Small intestine (tissue), 7 donors: ENCODE data around the gene METTL9. TPM values are rescaled to one million over a fixed set of nuclear protein-coding genes. Genes with fewer than 3 reads are reported as not detected.

Experiments
- DNase-seq, 2 donors: peaks; one replicate each; pipeline versions ENCODE4 v3.0.0 to v3.0.0-alpha.2; 2013
- FAIRE-seq: peaks from 2 replicates; lab custom pipeline; 2012; peaks lifted over from hg19 to GRCh38; lab: Jason Lieb, UNC
- H3K27ac ChIP-seq, 3 donors: one replicate each; pipeline ENCODE4 v1.5.1; 2013; ENCODE audit warnings: low read length in 2 of 3, mild to moderate bottlenecking in 2 of 3, control low read depth in 1 of 3, inconsistent platforms in 1 of 3, low read depth in 1 of 3, moderate library complexity in 1 of 3
- H3K27me3 ChIP-seq, 3 donors: one replicate each; pipeline ENCODE4 v1.6.1; 2013; ENCODE audit warnings: low read length in 3 of 3, inconsistent platforms in 1 of 3; ENCODE audit not compliant: control insufficient read depth in 3 of 3, insufficient read depth in 3 of 3
- H3K36me3 ChIP-seq, 3 donors: one replicate each; pipeline ENCODE4 v1.6.1; 2013; ENCODE audit warnings: low read length in 3 of 3, inconsistent platforms in 1 of 3, low read depth in 1 of 3, mild to moderate bottlenecking in 1 of 3, moderate library complexity in 1 of 3; ENCODE audit not compliant: control insufficient read depth in 3 of 3, insufficient read depth in 2 of 3
- H3K4me1 ChIP-seq, 3 donors: one replicate each; pipeline ENCODE4 v1.6.1; 2013; ENCODE audit warnings: low read length in 2 of 3, inconsistent platforms in 1 of 3, low read depth in 1 of 3, mild to moderate bottlenecking in 1 of 3, moderate library complexity in 1 of 3; ENCODE audit not compliant: control insufficient read depth in 3 of 3, insufficient read depth in 2 of 3
- H3K4me3 ChIP-seq, 3 donors: one replicate each; pipeline ENCODE4 v1.5.1; 2013; ENCODE audit warnings: low read length in 3 of 3, control low read depth in 1 of 3, inconsistent platforms in 1 of 3, low read depth in 1 of 3, mild to moderate bottlenecking in 1 of 3, moderate library complexity in 1 of 3
- H3K9me3 ChIP-seq, 2 donors: one replicate each; pipeline ENCODE4 v1.6.1; 2013; ENCODE audit warnings: low read depth in 1 of 2, low read length in 1 of 2; ENCODE audit not compliant: control insufficient read depth in 2 of 2, insufficient read depth in 1 of 2
- whole genome bisulfite sequencing, 3 donors: extraction: QIAGEN DNeasy Blood & Tissue Kit; methylation state at CpG; one replicate each; pipeline ENCODE4 v1.1.7; 2013; 5-methylcytosine and 5-hydroxymethylcytosine counted together
- polyA plus RNA-seq, 4 donors: library from polyadenylated mRNA; stranded (reverse) in 3 of 4; unstranded in 1 of 4; fragments of 200-250 nt in 3 of 4; fragments of 120-200 nt in 1 of 4; gene quantifications; one replicate each; pipeline versions ENCODE4 v1.2.1 to v1.2.3, GENCODE V29; 2013
- donor health status: healthy with polysubstance abuse.
- donor health status: control.
- donor health status: control.
- donor health status: Bipolar disorder and iron deficiency.
- donor health status: healthy.

METTL9 gene
- polyA plus RNA-seq, 4 donors, result 38.7 to 171 (median 61.0) TPM

DNA sequence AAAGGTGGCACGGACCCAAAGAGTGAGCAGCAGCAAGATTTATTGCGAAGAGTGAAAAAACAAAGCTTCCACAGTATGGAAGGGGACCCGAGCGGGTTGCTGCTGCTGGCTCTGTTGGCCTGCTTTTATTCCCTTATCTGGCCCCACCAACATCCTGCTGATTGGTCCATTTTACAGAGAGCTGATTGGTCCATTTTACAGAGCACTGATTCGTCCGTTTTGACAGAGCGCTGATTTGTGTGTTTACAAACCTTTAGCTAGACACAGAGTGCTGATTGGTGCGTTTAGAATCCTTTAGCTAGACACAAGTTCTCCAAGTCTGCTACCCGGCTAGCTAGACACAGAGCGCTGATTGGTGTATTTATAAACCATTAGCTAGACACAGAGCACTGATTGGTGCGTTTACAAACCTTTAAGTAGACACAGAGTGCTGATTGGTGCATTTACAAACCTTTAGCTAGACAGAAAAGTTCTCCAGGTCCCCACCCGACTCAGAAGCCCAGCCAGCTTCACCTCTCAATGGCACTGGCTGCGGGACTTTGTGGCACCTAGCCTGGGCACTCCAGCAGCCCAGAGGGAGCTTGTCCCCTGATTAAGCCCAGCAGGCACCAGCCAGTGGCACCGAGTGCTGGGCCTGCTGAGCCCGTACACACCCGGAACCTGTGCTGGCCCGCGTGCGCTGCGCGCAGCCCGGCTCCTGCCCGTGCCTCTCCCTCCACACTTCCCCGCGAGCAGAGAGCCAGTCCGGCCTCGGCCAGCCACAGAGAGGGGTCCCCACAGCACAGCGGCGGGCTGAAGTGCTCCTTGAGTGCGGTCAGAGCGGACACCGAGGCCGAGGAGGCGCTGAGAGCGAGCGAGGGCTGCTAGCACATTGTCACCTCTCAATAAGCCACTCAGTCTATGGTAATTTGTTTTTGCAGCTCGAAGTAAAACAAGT lies 37.9 kb downstream of the METTL9 start:
- Histone ChIP-seq H3K27me3 (no peaks in the 10 kb centered on the region), H3K36me3 (peaks cover 0 to 17% (median 0%) of the 10 kb centered on the region in 3 donors), H3K9me3 (no peaks in the 10 kb centered on the region), H3K4me3 (no peak overlapping the region), H3K4me1 (no peaks in the 10 kb centered on the region), H3K27ac (no peak overlapping the region)
- DNase-seq, result no peak
- no peak for FAIRE-seq
- WGBS, 3 donors, result 96 to 97% (median 96%) methylated on average over 37 of the region's 37 CpGs

DNA sequence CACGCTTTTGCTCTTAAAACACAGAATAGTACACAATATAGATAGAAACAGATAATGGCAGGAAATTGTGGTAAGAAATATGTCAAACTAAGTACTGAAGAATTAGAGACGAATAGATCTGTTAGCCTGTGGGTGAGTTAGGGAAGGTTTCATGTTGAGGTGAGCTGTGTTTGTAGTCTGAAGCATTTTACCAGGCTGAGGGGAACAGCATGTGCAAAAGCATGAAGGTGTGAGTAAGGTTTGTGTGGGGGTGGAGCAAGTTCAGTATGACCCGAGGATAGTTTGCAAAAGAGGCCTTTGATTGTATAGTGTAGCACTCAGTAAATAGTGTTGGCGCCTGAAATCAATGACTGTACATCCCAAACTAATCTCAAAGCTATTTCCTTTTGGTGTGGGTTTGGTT lies 39.2 kb downstream of the METTL9 start:
- peak in 1 of 2 donors; percentile 61 for DNase-seq
- 49 to 60% (median 54%) methylated on average over 4 of the region's 4 CpGs for WGBS, 3 donors

DNA sequence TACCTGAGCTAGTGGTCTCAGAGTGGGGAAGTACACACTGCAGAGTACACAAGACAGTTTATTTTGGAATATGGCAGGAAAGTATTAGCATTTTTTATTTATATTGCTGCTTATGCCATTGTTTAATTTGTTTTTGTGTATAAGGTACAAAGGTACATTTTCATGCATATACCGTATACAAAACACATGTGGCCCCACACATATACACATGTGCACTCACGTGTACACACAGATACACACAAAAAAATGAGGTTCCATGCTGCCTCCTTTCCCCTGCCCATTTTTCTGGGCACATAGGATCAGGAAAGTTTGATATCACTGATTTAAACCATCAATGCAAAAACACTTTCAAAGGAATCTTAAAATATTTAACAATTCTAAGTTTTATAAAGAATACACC lies 40.1 kb downstream of the METTL9 start:
- WGBS, 3 donors, result 79 to 87% (median 84%) methylated on average over 2 of the region's 2 CpGs
- H3K4me1 ChIP-seq, result no peaks in the 10 kb centered on the region
- no peak for FAIRE-seq

More for the DNA sequence above, 39.2 kb downstream of the METTL9 start:
- Histone ChIP-seq H3K27me3 (no peaks in the 10 kb centered on the region), H3K27ac (no peak overlapping the region), H3K36me3 (peaks cover 0 to 17% (median 0%) of the 10 kb centered on the region in 3 donors), H3K4me3 (no peak overlapping the region), H3K9me3 (no peaks in the 10 kb centered on the region), H3K4me1 (no peaks in the 10 kb centered on the region)
- no peak for FAIRE-seq

DNA sequence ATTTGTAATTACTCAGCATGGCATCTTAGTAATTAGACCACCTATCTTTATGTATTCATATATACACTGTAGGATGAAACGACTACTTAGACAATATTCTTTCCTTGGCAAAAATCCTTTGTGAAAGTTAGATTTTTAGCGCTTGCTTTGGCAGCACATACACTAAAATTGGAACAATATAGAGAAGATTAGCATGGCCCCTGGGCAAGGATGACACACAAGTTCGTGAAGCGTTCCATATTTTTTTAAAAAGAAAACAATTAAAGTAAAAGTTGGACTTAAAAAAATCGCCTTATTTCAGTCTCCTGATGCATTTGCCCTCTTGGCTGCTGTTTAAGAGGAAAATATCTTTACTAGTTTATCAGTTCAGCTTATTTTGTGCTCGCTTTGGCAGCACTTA lies 42.5 kb downstream of the METTL9 start:
- H3K27ac ChIP-seq, result no peak overlapping the region
- peaks cover 0 to 2% (median 0%) of the 10 kb centered on the region in 3 donors for H3K4me1 ChIP-seq
- no peaks in the 10 kb centered on the region for H3K9me3 ChIP-seq
- FAIRE-seq (no peak), DNase-seq (no peak)
- 77 to 92% (median 87%) methylated on average over 6 of the region's 6 CpGs for WGBS, 3 donors
- H3K27me3 ChIP-seq, result no peaks in the 10 kb centered on the region
- H3K36me3 ChIP-seq, result peaks cover 0 to 4% (median 0%) of the 10 kb centered on the region in 3 donors
- no peak overlapping the region for H3K4me3 ChIP-seq

More for the DNA sequence above, 40.1 kb downstream of the METTL9 start:
- Histone ChIP-seq H3K36me3 (peaks cover 0 to 12% (median 0%) of the 10 kb centered on the region in 3 donors), H3K9me3 (no peaks in the 10 kb centered on the region), H3K4me3 (no peak overlapping the region), H3K27ac (no peak overlapping the region), H3K27me3 (no peaks in the 10 kb centered on the region)
- DNase-seq, result no peak

DNA sequence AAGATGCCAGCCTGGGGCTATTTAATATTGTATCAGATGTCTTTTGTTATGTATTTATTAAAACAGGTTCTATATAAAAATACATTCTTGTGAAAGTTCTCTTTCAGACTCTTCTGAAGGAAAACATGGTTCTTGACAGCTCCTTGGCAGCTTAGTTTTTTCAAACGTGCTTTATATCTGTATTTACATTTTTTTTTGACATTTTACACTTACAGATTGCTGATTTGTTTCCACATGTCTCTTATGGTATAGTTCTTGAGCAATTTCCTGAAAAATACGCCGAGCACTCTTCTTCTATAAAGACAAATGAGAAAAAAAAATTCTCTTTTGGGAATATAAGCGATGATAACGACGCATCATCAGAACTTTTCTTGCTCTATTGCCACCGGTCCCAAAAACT lies 43.5 kb downstream of the METTL9 start:
- Histone ChIP-seq H3K9me3 (no peaks in the 10 kb centered on the region), H3K36me3 (peaks cover 0 to 10% (median 2%) of the 10 kb centered on the region in 3 donors), H3K4me1 (peaks cover 0 to 4% (median 0%) of the 10 kb centered on the region in 3 donors), H3K27me3 (no peaks in the 10 kb centered on the region), H3K4me3 (no peak overlapping the region), H3K27ac (no peak overlapping the region)
- 75 to 86% (median 82%) methylated on average over 7 of the region's 7 CpGs for WGBS, 3 donors
- no peak for DNase-seq
- FAIRE-seq, result no peak

DNA sequence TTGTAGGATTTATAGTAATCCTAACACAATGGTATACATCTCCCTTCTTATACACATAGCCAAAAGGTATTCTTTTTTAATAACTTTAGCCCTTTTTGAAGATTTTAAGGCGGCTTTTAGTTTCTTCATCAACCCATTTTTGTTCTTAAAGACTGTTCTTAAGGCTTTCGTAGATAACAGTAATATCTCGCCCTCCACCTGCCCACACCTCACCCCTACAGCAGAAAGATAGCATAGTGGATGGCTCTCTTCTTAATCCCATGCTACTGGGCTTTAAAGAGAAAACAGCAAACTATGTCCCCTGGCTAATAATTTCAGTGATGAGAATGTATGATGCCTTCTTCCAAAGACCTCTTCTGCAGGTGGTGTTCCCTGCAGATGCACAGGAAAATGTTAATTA lies 44.4 kb downstream of the METTL9 start:
- Histone ChIP-seq H3K36me3 (peaks cover 0 to 12% (median 2%) of the 10 kb centered on the region in 3 donors), H3K4me3 (no peak overlapping the region), H3K4me1 (peaks cover 0 to 5% (median 0%) of the 10 kb centered on the region in 3 donors), H3K27ac (no peak overlapping the region), H3K9me3 (no peaks in the 10 kb centered on the region), H3K27me3 (no peaks in the 10 kb centered on the region)
- no peak for FAIRE-seq
- WGBS, 3 donors, result 92 to 97% (median 96%) methylated on average over 3 of the region's 3 CpGs
- DNase-seq, result no peak

DNA sequence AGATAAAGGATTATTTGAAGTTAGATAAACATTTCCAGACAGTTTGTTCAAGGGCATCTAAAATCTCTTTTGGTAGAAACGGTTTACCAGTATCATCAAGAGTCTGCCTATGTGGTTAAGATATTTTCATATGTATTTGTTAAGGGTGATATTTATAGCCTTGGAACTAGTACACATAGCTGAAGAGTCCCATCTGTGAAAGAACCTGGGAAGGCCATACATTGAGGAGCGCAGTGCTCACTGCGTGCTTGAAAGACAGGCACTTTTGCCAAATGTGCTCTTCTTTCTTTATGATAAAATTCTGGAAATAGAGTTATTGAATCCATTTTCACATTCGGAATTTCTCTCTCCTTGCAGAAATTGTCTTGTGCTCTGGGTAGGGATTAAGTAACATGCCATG lies 45.3 kb downstream of the METTL9 start:
- no peaks in the 10 kb centered on the region for H3K27me3 ChIP-seq

DNA sequence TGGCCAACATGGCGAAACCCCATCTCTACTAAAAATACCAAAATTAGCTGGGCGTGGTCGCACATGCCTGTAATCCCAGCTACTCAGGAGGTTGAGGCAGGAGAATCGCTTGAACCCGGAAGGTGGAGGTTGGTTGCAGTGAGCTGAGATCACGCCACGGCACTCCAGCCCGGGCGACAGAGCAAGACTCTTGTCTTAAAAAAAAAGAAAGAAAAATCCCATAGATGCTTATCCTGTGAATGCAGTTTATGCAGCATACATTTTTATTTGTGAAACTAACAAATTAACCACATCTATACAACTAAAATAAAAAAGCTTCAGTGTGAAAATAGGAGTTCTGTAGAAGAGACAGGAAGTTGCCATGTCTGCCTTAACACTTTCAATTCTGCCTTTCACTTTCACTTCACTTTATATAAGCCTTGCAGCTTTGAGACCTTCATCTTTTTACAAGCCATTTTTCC lies 45.9 kb downstream of the METTL9 start:
- no peak overlapping the region for H3K4me3 ChIP-seq
- DNase-seq, result peak; percentile 42 to 61

More for the DNA sequence above, 45.3 kb downstream of the METTL9 start:
- WGBS, 3 donors, result 77 to 90% (median 83%) methylated on average over 4 of the region's 4 CpGs
- Histone ChIP-seq H3K36me3 (peaks cover 0 to 16% (median 2%) of the 10 kb centered on the region in 3 donors), H3K27ac (peak overlapping the region in 2 of 3 donors; percentile 60 to 77), H3K9me3 (no peaks in the 10 kb centered on the region), H3K4me1 (peaks cover 0 to 5% (median 0%) of the 10 kb centered on the region in 3 donors), H3K4me3 (no peak overlapping the region)
- DNase-seq (no peak), FAIRE-seq (no peak)

More for the DNA sequence above, 45.9 kb downstream of the METTL9 start:
- no peak for FAIRE-seq
- peaks cover 0 to 16% (median 2%) of the 10 kb centered on the region in 3 donors for H3K36me3 ChIP-seq
- WGBS, 3 donors, result 56 to 84% (median 63%) methylated on average over 9 of the region's 9 CpGs
- peak overlapping the region in 2 of 3 donors; percentile 60 to 77 for H3K27ac ChIP-seq
- H3K27me3 ChIP-seq, result no peaks in the 10 kb centered on the region
- peaks cover 0 to 5% (median 0%) of the 10 kb centered on the region in 3 donors for H3K4me1 ChIP-seq
- H3K9me3 ChIP-seq, result no peaks in the 10 kb centered on the region
